Parathyroid adenoma (tissue), 2 donors: ENCODE measurements around the gene MAML2.

ENCODE experiments used
- H2AFZ ChIP-seq: fragments of 300-600 bp; sonication (generic); one replicate; pipeline ENCODE4 v1.7.0; 2017; ENCODE audit warnings: antibody characterized with exemption, mild to moderate bottlenecking
- H3K27ac ChIP-seq: fragments of 300-600 bp; sonication (generic); one replicate; pipeline ENCODE4 v1.7.0; 2017
- H3K27me3 ChIP-seq: fragments of 300-600 bp; sonication (generic); one replicate; pipeline ENCODE4 v1.7.0; 2017; ENCODE audit warnings: low read length; ENCODE audit not compliant: control insufficient read depth, insufficient read depth
- H3K36me3 ChIP-seq: fragments of 300-600 bp; sonication (generic); one replicate; pipeline ENCODE4 v1.7.0; 2017; ENCODE audit warnings: low read length; ENCODE audit not compliant: control insufficient read depth, insufficient read depth
- H3K4me1 ChIP-seq: fragments of 300-600 bp; sonication (generic); one replicate; pipeline ENCODE4 v1.7.0; 2017; ENCODE audit warnings: control low read depth
- H3K4me2 ChIP-seq: fragments of 300-600 bp; sonication (generic); one replicate; pipeline ENCODE4 v1.7.0; 2017; ENCODE audit warnings: low read length
- H3K4me3 ChIP-seq: fragments of 300-600 bp; sonication (generic); one replicate; pipeline ENCODE4 v1.7.0; 2017; ENCODE audit warnings: low read depth, low read length
- H3K79me2 ChIP-seq: fragments of 300-600 bp; sonication (generic); one replicate; pipeline ENCODE4 v1.7.0; 2017; ENCODE audit warnings: control low read depth
- H3K9ac ChIP-seq: fragments of 300-600 bp; sonication (generic); one replicate; pipeline ENCODE4 v1.7.0; 2017; ENCODE audit warnings: mild to moderate bottlenecking
- H3K9me3 ChIP-seq: fragments of 300-600 bp; sonication (generic); one replicate; pipeline ENCODE4 v1.7.0; 2017; ENCODE audit warnings: low read length; ENCODE audit not compliant: control insufficient read depth
- CTCF ChIP-seq: fragments of 300-600 bp; sonication (generic); IDR thresholded peaks from one replicate; pipeline ENCODE4 v1.7.0; 2017; ENCODE audit warnings: antibody characterized with exemption, mild to moderate bottlenecking
- donor health status: primary hyperparathyroidism.

Gene MAML2

DNA sequence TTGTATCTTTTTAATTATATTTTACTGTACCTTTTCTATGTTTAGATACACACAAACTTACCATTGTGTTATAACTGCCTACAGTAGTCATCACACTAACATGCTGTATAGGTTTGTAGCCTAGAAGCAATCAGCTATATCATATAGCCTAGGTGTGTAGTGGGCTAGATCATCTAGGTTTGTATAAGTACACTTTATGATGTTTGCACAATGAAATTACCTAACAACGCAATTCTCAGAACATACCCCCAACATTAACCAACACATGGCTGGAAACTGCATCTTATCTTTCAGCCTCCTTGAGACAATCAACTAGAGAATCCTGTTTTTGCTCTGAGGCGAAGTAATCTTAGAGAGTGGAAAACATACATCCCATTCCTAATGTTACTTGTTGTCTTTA is 358.9 kb downstream of the MAML2 start:
- no peaks in the 10 kb centered on the region for H3K79me2 ChIP-seq
- H3K9me3 ChIP-seq: no peaks in the 10 kb centered on the region
- no peak overlapping the region for H3K27ac ChIP-seq
- no peak overlapping the region for H3K4me3 ChIP-seq
- H3K4me2 ChIP-seq: no peak overlapping the region
- no peaks in the 10 kb centered on the region for H3K4me1 ChIP-seq
- no peak overlapping the region for H3K9ac ChIP-seq
- no peaks in the 10 kb centered on the region for H3K36me3 ChIP-seq
- H2AFZ ChIP-seq: no peak overlapping the region
- no peaks in the 10 kb centered on the region for H3K27me3 ChIP-seq
- TF ChIP-seq CTCF: no peak

DNA sequence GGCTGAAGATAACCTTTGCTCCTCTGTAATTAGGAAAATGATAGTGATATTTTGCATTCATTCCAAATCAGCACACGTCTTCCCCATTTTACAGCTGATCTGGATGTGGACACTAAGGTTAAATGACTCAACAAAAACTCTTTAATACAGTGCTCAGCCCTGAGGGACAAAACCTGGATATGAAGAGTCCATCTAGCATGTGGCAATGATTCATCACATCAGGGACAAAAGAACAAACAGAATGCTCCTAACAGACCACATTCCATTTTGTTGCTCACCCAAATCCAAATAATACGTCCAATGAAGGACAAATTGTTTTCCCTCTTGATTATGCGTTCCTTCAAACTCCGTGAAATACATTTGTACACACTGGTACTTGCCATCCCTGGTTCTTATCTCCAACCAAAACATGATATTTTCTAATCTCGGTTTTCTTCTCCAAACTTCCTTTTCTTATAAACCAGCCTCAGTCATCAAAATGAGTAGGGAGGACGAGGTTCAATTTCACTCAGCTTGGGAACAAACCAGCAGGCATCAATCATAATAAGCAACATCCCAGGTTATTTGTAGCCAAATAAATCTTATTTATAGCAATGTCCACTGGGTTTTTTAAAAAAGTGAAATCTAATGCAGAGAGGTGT is 365.3 kb downstream of the MAML2 start:
- TF ChIP-seq CTCF: no peak
- Histone ChIP-seq H3K79me2 (no peaks in the 10 kb centered on the region), H3K9me3 (no peaks in the 10 kb centered on the region), H3K4me3 (no peak overlapping the region), H3K4me1 (no peaks in the 10 kb centered on the region), H3K27ac (no peak overlapping the region), H2AFZ (no peak overlapping the region), H3K36me3 (no peaks in the 10 kb centered on the region), H3K4me2 (no peak overlapping the region), H3K9ac (no peak overlapping the region), H3K27me3 (no peaks in the 10 kb centered on the region)

GRCh38 chr11:95976550-95976949 is 366.4 kb downstream of the MAML2 start:
- Histone ChIP-seq H3K4me2 (no peak overlapping the region), H3K79me2 (no peaks in the 10 kb centered on the region), H3K4me3 (no peak overlapping the region), H3K9ac (no peak overlapping the region), H3K27me3 (no peaks in the 10 kb centered on the region), H3K9me3 (no peaks in the 10 kb centered on the region), H3K4me1 (no peaks in the 10 kb centered on the region), H3K36me3 (no peaks in the 10 kb centered on the region), H3K27ac (no peak overlapping the region), H2AFZ (no peak overlapping the region)
- no peak for TF ChIP-seq CTCF

DNA sequence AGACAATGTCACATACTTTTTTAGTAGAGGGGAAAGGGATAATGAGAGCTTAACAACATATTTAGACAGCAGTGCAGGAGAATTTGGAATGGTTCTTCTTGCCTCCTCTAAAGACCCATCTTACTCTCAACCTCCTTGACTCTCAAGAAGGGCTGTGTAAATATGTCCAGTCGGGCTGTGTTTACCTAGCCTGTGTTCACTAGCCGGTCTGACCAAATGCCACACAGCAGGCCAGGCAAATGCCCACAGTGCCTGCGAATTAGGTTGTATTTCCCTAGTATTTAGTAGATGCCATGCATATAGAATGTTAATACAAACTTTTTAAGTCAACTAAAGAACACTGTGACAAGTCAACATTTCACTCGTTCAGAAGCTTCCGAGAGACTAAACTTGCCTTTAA is 367.7 kb downstream of the MAML2 start:
- H3K79me2 ChIP-seq: no peaks in the 10 kb centered on the region
- no peak overlapping the region for H3K4me2 ChIP-seq
- H3K4me3 ChIP-seq: no peak overlapping the region
- H3K36me3 ChIP-seq: no peaks in the 10 kb centered on the region
- no peaks in the 10 kb centered on the region for H3K9me3 ChIP-seq
- TF ChIP-seq CTCF: no peak
- H3K27me3 ChIP-seq: no peaks in the 10 kb centered on the region
- no peak overlapping the region for H2AFZ ChIP-seq
- H3K4me1 ChIP-seq: no peaks in the 10 kb centered on the region
- no peak overlapping the region for H3K27ac ChIP-seq
- H3K9ac ChIP-seq: no peak overlapping the region

DNA sequence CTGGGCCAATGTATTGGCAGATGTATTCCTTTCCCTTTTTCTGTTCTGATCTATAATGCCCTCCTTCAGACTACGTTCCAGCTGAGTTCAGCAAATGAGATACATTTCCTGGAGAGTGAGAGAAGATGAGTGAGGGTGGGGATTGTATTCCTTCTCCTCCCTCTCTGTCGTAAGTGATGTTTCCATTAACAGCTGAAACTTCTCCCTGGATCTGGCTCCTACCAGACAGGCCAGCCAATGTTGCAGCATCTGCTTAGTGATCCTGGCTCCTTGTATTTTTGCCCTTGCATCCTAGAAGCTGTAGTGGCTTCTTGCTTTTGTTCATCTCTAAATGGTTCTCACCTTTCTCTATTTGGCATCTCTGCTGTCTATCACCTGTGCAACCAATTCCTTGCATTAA is 370.9 kb downstream of the MAML2 start:
- H3K27ac ChIP-seq: no peak overlapping the region
- no peaks in the 10 kb centered on the region for H3K36me3 ChIP-seq
- no peak overlapping the region for H3K4me3 ChIP-seq
- H3K9me3 ChIP-seq: no peaks in the 10 kb centered on the region
- H3K9ac ChIP-seq: no peak overlapping the region
- no peaks in the 10 kb centered on the region for H3K4me1 ChIP-seq
- no peaks in the 10 kb centered on the region for H3K27me3 ChIP-seq
- H2AFZ ChIP-seq: no peak overlapping the region
- H3K79me2 ChIP-seq: no peaks in the 10 kb centered on the region
- no peak for TF ChIP-seq CTCF
- no peak overlapping the region for H3K4me2 ChIP-seq
